ENCODE measurements around the gene ORM2.

Gene ORM2

GRCh38 chr9:114350636-114351401, 21.1 kb downstream of the ORM2 start:
- no peak for DNase-seq

- DNase-seq, result no peak
Observed at GRCh38 chr9:114351932-114352331, 22.3 kb downstream of the ORM2 start.

DNA sequence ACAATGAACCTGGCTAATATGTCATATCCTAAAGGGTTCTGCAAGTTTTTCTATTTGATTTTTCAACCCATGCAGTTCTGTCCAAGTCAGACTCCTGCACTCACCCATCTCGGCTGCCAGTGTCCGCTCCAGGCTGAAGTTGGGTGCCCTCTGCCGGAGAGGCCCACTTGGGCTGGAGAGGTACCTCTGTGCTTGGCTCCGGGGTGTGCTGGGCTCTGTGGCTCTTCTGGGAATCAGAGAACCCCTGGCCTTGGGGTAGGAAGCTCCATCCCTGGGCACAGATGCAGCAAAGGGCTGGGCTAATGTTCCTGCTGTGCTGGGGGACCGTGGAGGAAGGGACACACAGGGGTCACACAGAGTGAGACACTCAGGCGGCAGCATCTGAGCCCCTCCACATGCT, 26.2 kb downstream of the ORM2 start:
- DNase-seq, result no peak

DNA sequence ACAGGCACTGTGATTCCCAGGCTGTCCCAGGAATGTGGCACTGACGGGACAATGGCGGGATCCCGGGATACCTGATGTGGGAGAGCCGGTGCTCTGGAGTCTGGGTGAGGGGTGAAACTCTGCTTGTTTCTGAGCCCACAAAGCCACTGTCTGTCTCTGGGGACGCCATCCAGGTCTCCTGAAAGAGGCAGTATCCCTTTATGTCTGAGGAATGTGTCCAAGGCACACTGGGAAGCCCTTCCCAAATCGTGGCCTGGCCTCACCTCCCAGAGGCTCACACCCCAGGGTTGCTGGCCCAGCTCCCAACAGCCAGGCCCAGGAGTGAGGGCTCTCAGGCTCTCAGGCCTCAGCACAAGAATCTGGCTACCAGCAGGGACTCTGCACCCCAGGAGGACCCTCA, 27.1 kb downstream of the ORM2 start:
- DNase-seq, result no peak

DNA sequence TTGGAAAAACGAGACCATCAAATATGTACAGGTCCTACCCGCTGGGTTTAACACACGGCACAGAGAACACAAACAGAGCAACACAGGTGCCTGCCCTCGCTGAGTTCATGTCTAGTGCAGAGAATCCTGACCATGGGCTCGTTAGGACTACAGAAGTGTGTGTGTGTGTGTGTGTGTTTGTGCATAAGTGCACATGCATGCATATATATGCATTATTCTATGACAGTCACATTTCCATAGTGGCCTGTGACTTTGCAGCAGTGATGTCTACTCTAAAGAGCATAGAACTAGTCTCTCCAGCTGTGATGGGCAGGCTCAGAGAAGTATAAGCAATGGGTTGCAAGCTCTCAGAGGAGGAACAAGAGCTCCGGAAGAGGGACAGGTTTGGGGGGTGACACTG, 27.7 kb downstream of the ORM2 start:
- DNase-seq, result no peak

DNA sequence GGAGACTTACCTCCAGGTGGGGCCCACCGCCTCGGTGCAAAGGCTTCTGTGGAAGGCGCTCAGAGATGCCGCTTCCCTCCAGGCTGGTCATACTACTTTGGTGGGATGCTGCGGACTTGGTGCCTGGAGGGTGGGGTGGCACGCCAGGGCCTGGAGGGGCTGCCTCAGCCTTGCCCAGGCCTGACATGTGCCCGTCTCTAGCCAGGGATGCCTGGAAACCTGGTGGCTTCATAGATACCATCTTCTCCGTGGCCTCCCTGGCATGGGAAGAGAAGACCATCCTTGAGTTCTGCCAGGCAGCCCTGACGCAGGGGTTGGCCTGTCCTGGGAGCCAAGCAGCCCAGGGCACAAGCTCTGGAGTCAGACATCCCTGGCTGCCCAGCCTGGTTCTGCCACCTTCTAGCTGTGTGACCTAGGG, 28.3 kb downstream of the ORM2 start:
- no peak for DNase-seq

GRCh38 chr9:114359801-114360200, 30.1 kb downstream of the ORM2 start:
- no peak for DNase-seq

- DNase-seq, result no peak
Observed at GRCh38 chr9:114361542-114361941, 31.9 kb downstream of the ORM2 start.

DNA sequence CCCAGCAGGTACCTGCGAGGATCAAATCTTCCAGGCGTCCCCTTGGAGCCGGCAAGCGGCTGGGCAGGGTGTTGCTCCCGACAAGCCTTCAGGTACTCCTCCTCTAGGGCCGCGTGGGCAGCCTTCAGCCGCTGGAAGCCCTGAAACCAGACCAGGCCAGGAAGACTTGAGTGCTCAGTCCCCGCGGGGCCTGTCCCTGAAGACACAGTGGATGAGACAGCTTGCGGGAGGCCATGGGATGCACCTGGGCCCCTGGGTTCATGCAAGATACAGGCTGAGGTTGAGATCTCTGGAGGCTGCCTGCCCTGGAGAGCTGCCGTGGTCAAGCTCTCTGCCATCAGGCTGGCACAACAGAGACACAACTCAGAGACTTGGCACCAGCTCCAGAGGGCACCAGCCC, 32.7 kb downstream of the ORM2 start:
- no peak for DNase-seq

DNA sequence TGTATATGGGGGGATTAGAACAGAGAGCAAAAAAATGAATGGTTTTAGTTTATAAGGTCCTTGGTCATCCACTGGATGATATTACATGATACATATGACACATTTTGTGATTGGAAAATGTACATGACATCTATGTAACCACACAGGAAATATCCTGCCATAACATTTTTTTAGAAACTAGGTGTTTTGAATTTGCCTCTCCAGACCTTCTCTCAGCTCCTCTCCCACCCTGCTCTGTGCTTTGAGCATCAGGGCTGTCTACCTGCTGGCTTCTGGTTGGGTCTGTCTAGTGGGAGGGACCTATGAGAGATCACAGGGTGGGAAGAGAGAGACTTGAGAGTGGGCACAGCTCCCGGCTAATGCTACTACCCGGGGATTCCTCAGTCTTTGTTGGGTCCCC, 33.8 kb downstream of the ORM2 start:
- no peak for DNase-seq

DNA sequence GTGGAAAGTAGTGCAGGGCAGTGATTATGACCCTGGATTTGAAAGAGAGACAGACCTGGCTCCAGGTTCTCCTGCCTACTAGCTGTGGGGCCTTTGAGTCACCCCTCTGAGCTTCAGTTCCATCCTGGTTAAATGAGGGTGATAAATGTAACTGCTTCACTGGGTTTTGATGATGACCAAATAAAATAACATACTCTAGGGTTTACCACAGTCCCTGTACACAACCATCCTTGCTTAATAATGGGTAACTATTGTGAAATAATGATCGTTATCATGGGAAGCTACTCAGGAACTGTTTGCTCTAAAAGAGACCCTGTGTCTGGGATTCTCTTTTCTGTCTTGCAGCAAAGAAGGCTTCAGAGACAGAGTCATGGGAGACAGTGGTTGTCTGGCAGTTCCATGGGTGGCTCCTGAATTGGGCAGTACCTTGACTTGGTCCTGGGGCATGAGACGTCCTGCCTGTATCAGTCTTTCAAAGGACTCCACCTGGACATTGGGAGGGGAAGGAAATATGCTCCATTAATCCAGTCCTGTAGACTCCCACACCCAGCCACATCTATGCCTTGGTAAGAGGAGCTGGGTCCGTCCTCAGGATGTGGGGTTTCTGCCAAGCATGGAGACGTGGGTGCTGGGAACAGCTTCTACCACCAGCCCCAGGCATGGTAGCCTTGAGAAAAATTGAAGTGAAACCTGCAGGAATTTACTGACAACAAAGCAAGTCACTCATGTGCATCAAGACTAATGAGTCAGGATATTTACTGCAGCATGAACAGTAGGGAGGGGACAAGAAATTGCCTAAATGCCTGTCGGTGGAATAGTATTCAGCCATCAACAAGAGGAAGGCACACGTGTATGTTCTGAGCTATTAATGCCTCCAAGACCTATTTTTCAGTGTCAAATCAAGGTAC, 34.7 kb downstream of the ORM2 start:
- no peak for DNase-seq

- no peak for DNase-seq
Observed at GRCh38 chr9:114365194-114365593, 35.5 kb downstream of the ORM2 start.

DNA sequence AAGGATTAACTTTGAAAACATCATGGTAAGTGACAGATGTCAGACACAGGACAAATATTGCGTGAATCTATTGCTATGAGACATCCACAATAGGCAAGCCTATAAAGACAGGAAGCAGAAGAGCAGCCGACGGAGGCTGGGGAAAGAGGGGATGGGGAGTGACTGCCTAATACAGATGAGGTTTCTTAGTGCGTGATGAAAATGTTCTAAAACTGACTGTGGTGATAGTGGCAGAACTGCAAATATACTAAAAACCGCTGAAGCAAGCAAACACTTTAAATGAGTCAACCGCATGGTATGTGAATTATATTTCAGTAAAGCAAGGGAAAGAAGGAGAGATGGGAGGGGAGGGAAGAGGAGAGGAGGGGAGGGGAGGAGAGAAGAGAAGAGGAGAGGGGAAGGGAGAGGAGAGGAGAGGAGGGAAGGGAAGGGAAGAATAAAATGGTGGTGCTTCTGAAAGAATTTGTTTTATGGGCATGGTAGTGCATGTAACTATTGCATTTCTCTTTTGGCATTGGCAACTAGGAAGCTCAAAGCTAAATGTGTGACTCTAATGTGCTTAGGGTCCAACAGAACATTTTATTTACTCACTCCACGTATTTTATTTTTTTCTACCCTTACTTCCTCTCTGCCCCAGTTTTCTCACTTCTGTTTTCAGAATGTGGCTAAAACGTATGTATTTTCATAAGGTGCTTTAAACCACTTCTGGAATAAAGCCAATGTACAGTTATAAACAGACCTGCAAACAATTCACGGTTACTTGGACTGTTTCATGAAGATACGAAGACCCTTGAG, 36.9 kb downstream of the ORM2 start:
- no peak for DNase-seq

GRCh38 chr9:114367366-114367765, 37.7 kb downstream of the ORM2 start:
- DNase-seq, result no peak

- no peak for DNase-seq
Observed at GRCh38 chr9:114367772-114368569, 38.3 kb downstream of the ORM2 start.

GRCh38 chr9:114369216-114370130, 39.8 kb downstream of the ORM2 start:
- no peak for DNase-seq

DNA sequence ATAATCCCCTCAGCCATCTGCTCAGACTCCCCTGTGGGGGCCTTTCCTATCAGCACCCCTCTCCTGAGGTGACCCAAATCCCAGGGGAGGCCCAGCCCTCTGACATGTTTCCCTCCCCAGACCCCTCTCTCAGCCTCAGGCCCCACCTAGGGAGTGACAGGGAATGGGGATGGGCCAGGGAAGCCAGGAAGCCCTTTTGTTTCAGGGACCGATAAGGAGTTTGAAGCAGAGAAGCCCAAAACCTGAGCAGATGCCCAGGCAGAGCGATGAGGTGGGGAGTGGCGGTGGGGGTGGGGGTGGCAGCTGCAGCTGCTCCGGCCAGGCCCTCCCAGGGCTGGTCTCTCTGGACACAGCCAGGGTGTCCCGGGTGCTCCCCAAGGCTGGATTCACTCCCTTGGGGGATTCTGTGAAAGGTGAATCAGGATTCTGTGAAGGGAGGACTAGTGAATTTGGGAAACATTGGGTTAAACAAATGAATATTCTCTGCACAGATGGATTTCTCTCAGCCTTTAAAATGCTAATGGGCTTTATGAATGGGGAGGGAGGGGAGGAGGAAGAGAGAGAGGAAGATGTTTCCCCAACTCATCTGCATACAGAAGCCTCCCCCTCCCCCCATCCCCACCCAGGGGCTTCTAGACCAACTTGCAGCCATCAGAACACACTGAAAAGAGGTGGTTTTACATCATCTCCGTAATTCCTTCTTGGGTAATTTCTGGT, 40.7 kb downstream of the ORM2 start:
- DNase-seq, result no peak

- DNase-seq, result no peak
Observed at GRCh38 chr9:114370968-114371320, 41.3 kb downstream of the ORM2 start.

- DNase-seq, result no peak
Observed at GRCh38 chr9:114371343-114371944, 41.8 kb downstream of the ORM2 start.

All from NCI-H1930 (cell line).